GM12874 (cell line): Measurements from ENCODE around the gene GMEB2.

Experiments used
- TF ChIP-seq, protein P1 (sequence below): IDR thresholded peaks from 2 replicates; pipeline ENCODE4 v1.5.1; 2011; ENCODE audit warnings: low read depth, mild to moderate bottlenecking, control low read depth, low read length, moderate library complexity; ENCODE audit not compliant: insufficient read depth

Gene GMEB2

DNA sequence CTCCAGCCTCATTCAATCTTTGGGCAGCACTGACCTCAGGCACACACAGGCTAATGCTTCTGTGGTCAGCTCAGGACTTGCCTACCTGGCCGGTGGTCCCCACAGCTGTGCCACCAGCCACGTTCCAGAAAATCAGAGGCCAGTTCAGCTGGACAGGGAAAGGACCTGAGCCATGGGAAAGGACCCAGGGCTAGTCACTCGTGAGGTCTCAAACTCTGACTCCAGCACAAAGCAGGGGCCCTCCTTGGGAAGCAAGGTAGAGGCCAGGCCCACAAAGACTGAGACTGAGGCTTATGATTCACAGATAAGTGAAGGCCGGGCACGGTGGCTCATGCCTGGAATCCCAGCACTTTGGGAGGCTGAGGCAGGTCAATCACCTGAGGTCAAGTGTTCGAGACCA, 30.5 kb downstream of the GMEB2 start:
- TF ChIP-seq, protein P1, sequence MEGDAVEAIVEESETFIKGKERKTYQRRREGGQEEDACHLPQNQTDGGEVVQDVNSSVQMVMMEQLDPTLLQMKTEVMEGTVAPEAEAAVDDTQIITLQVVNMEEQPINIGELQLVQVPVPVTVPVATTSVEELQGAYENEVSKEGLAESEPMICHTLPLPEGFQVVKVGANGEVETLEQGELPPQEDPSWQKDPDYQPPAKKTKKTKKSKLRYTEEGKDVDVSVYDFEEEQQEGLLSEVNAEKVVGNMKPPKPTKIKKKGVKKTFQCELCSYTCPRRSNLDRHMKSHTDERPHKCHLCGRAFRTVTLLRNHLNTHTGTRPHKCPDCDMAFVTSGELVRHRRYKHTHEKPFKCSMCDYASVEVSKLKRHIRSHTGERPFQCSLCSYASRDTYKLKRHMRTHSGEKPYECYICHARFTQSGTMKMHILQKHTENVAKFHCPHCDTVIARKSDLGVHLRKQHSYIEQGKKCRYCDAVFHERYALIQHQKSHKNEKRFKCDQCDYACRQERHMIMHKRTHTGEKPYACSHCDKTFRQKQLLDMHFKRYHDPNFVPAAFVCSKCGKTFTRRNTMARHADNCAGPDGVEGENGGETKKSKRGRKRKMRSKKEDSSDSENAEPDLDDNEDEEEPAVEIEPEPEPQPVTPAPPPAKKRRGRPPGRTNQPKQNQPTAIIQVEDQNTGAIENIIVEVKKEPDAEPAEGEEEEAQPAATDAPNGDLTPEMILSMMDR: no peak

DNA sequence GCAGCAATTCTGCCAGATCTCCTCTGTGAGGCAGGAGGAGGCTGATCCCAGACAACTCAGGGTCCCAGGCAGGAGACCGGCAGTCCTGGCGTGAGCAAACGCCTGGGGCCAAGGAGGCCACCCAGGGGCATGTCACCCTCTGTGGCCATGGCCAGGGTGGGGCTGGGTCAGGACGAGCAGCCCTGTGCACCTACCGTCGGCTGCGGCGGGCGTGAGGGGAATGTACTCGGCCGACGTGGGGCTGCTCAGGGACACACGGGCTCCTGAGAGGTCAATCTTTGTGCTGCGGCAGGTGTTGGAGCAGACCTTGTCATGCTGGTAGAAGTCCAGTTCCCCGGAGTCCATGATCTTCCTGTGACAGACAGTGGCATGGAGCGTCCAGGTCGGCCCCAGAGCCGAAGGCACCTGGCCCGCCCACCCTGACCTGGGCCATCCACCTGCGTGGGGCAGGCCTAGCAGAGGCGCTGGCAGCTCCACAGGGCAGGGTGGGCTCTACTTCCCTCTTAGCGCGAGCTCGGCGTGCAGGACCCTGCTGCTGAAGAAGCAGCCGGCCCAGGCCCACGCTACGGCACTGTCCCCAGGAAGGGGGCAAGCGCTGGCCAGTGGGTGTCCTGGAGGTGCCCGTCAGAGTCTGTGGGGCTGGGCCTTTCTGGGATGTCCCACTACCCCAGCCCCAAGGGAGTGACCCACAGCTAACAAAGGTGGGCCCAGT, 31.3 kb downstream of the GMEB2 start:
- TF ChIP-seq, protein P1: no peak

DNA sequence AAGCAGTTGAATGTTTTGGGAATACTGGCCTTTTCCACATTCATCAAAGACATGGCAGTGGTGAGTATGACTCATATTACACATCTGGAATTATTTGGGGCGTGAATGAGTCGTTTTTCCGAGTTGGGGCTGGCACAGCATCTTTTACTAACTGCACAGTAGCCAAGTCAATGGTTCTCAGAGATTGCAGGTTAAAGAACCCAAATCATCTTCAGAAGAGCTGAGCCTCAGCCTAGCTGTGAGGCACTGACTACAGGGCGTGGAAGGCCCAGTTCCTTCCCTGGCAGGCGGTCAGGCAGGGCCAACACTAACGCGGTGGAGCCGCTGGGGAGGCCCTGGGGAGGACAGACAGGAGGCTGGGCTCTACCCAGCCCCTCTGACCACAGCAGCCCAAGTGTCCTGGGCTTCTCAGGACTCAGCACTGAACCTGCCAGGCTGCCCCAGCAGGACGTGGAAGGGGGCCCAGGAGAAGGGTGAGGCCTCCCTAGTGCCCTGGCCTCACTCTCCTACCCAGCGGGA, 32.8 kb downstream of the GMEB2 start:
- TF ChIP-seq, protein P1: no peak

DNA sequence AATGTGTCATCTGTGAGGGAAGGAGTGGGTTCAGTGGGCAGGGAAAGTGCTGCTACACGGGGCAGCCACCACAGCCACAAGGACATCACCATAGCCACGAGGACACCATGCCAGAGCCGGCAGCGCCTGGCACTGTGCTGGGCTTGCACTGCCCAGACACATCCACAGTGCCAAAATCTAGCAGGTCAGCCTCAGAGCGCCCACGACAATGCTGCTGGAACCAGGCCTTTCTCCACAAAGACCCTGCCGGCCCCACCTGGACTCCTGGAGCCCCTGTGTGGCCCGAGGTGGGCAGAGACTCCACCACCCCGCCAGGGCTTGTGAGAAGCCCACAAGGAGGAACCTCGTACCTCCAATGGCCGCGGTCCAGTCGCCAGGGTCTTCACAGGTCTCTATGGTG, 34.2 kb downstream of the GMEB2 start:
- TF ChIP-seq, protein P1: no peak

DNA sequence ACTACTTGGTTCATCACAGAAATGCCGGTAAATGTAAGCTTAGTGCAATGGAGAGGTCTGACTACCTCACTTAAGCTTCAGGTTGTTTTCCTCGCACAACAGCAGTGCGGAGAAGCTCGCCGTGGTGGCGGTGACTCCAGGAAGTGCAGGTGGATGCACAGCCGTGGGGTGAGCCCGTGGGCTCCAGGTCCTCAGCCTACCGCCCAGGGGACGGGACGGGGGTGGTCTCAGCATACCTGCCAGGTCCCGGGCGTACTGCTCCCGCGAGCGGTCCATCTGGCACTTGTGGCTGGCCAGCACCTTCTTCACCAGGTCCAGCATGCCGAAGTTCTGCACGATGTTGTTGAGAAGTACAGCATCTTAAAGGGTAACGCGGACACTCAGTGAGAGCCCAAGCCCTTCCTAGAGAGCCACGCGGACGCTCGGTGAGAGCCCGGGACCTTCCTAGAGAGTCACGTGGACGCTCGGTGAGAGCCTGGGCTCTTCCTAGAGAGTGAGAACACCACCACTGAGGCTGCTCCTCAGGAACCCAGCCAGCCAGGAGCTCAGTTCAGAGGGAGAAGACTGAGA, 35.0 kb downstream of the GMEB2 start:
- TF ChIP-seq, protein P1: no peak

DNA sequence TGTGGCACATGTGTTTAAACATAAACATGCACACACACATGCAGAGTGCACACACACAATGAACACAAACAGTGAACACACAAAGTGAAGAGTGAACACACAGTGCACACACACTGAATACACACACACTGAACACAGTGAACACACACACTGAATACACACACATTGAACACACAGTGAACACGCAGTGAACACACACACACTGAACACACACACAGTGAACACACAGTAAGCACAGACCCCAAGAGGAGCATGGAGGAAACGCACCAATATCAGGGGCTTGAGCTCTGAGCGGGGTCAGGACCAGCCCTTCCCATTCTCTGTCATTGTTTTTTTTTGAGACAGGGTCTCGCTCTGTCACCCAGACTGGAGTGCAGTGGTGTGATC, 35.8 kb downstream of the GMEB2 start:
- TF ChIP-seq, protein P1: no peak

DNA sequence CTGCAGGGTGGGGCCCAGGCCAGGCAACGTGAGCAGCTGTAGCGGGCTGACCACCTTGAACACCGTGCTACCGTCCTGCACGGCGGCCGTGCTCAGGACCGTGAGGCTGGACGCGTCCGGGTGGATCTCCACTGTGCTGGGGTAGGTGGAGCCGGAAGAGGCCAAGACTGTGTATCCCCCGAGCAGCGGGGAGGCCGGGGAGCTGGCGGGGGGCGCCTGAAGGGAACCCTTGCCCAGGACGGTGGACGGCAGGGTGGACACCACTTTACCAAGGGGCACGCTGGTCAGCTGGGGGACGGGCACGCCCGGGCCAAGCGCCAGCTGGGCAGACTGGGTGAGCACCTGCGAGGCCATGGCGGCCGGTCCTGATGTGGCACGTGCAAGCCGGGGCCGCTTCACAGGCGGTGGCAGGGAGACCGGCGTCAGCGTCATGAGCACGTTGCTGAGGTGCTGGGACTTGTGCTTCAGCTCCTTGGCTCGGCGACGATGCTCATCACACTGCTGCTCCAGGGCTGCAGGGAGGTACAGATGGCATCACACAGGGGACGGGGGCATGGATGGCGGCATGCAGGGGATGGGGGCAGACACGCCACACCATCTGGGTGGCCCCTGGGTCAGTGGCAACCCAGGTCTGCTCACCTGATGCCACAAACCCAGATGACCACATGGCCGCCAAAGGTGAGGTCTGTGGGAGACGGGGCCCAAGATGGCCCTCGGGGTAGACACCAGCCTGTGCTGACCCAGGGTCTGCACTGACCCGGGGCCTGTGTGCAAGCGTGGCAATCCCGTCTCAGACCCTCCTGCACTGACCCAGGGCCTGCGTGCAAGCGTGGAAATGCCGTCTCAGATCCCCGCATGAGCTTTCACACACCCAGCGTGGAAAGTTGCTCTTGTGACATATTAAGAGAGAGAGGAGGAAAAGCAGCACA, 36.4 kb downstream of the GMEB2 start:
- TF ChIP-seq, protein P1: no peak
